Activated T-cell treated with anti-CD3 and anti-CD28 coated beads for 24 hours (primary cell): ENCODE data around the gene CLEC10A.

Experiments
- DNase-seq: peaks from one replicate; pipeline ENCODE4 v3.0.0-alpha.2; 2020; ENCODE audit warnings: low read depth

The CLEC10A gene

DNA sequence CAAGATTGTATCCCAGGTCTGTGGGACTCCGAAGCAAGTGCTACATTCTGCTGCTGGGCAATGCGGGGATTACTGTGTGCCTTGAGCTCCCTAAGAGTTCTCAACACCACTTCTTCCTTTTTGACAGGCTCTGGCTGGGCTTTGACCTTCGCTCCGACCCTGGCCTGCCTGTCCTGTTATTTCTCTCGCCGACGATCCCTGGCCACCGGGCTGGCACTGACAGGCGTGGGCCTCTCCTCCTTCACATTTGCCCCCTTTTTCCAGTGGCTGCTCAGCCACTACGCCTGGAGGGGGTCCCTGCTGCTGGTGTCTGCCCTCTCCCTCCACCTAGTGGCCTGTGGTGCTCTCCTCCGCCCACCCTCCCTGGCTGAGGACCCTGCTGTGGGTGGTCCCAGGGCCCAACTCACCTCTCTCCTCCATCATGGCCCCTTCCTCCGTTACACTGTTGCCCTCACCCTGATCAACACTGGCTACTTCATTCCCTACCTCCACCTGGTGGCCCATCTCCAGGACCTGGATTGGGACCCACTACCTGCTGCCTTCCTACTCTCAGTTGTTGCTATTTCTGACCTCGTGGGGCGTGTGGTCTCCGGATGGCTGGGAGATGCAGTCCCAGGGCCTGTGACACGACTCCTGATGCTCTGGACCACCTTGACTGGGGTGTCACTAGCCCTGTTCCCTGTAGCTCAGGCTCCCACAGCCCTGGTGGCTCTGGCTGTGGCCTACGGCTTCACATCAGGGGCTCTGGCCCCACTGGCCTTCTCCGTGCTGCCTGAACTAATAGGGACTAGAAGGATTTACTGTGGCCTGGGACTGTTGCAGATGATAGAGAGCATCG is 41.8 kb downstream of the CLEC10A start:
- DNase-seq = no peak

DNA sequence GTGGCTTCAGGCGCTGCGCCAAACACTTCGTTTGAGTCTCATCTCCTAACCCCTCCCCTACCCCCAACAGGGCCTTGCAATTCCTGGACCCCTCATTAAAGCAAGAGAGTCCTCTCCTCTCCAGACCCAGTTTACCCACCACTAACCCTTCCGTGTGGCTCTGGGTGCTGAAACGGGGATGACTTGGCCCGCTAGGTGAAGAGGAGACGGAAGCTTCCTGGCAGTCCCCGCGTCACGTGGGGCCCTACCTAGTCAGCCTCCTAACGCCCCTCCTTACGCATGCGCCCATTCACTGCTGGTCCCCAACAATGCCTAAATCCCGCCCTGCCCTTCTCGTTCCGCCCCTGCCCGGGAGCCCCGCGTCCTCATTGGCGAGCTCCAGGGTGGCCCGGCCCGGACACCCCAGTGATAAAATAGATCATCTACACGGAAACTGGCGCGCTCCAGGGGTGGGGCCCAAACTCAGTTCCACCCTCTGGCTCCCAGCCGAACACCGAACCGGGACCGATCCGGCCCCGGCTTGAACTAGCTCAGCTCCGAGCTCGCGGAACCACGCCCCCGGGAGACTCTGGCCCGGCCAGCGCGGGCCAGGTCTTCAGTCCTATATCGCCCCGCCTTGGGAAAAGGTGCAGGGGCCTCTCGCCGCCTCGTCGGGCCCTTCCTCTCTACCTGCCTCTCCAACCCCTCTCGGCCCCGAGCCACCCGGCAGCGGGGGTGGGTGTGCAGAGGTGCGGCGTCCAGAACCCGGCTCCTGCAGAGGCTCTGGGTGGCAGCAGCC is 44.3 kb downstream of the CLEC10A start, which contains the start of gene SLC16A13:
Gene SLC16A13, plus strand, starts transcription at position 425 of the 778 bp plus-strand sequence. CDS start 368 bp downstream, outside the sequence.
- DNase-seq = peak; percentile 98

DNA sequence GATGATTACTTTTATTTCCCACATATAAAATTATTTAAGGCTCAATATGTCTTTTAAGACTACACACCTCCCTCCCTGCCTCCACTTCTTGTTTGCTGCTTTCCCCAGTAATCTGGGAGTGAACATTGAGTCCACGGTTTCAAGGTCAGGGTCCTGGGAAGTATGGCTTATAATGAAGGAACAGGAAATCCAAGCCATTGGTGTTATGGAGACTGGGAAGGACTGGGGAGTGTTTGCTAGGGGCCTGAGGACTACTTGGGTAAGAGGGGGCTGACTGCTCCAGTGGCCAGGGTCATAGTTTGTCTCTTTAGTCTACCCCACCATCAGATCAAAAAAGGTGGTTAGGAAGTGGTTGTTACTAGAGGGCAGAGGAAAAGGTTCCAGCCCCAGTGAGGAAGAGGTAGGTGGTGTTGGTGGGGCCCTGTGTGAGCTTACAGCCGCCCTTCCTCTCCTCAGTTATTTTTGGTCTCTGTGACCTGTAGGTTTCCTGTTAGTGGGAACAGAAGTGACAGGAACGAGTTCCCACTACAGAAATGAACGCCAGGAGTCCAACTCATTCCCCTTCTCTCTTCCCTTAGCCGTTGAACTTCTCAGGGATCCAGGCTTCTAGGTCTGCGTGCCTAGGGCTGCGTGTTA is 45.0 kb downstream of the CLEC10A start:
- no peak for DNase-seq

DNA sequence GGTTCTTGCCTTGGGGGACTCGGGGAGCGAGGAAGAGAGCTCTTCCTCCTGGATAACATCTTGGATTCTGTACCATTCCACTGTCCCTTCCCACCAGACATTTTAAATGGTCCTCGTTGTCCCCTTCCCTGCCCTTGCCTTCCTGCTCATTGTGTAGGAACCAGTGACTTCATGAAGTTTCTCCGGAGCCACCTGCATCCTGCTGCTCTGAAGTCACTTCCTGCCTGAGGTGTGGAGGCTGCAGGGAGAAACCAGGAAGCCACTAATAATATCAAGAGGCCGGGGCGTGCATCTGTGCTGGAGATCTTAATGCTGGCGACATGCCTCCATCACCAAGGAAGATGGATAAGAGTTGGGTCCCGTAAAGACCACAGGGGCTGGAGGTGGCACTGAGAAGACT is 50.4 kb downstream of the CLEC10A start:
- DNase-seq = no peak

DNA sequence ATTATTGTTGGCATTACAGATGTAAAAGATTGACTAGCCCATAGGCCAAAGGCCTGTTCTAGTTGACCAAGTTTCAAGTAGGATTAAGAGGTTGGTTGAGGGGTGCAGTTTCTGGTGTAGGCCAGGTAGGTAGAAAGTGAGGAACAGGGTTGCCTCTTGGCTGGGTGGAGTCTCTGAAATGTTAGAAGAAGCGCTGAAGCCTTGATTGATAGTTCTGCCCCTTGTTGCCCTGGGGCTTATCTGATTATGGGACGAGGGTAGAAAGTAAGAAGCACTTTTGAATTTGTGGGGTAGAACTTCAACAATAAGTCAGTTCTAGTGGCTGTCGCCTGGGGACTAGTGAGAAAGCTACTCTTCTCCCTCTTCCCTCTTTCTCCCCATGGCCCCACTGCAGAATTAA is 51.0 kb downstream of the CLEC10A start:
- DNase-seq = no peak

DNA sequence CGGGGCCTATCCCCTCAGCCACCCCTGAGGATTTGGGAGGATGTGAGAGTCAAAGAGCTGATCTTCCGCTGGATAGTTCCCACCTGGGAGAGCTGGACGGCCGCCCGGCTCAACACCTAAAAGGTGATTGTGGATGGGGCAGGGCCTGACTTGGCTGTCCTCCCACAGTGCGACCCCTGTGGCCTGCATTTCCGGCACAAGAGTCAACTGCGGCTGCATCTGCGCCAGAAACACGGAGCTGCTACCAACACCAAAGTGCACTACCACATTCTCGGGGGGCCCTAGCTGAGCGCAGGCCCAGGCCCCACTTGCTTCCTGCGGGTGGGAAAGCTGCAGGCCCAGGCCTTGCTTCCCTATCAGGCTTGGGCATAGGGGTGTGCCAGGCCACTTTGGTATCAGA is 52.7 kb downstream of the CLEC10A start:
- no peak for DNase-seq

DNA sequence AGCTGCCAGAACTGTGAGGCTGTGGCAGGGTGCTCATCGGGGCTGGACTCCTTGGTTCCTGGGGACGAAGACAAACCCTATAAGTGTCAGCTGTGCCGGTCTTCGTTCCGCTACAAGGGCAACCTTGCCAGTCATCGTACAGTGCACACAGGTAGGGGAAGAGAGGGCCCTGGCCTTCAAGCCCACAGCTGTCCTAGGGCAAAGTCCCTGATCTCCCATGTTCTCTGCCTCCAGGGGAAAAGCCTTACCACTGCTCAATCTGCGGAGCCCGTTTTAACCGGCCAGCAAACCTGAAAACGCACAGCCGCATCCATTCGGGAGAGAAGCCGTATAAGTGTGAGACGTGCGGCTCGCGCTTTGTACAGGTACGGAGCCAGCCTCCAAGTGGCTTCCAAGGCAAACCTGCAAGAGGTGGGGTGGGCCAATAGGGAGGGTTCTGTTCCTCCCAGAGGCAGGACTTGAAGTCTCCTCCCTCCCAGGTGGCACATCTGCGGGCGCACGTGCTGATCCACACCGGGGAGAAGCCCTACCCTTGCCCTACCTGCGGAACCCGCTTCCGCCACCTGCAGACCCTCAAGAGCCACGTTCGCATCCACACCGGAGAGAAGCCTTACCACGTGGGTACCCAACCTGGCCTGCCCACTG is 53.5 kb downstream of the CLEC10A start:
- no peak for DNase-seq

DNA sequence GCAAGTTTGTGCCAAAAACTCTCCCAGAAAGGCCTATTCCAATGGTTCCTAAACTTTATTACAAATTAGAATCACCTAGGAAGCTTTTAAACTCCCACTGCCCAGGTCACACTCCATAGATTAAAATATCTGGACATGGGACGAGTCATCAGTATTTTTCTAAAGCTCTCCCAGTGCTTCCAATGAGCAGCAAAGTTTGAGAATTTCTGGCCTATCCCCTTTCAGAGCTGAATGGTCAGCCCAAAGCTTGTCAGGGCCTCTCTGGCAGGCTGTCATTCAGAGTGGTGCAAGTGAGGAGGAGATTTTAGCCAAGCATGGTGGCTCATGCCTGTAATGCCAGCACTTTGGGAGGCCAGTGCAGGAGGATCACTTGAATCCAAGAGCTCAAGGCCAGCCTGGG is 54.8 kb downstream of the CLEC10A start:
- DNase-seq = no peak
